Stimulated activated CD8-positive, alpha-beta memory T cell treated with anti-CD3 and anti-CD28 coated beads, Interleukin-7, amount 100 ng/mL, for 1 hour (primary cell): ENCODE measurements around the gene SIK1.
"Not testable (repeated sequence)": the region's sequence is repeated elsewhere in the genome, so short reads cannot be mapped to it uniquely, and the experiment has no call there.

Experiments used
- DNase-seq, 2 donors: peaks; one replicate each; pipeline ENCODE4 v3.0.0-alpha.2; 2020; ENCODE audit warnings: low read depth in 2 of 2

Gene SIK1

GRCh38 chr21:43396788-43397438 lies 30.0 kb downstream of the SIK1 start:
- not testable (repeated sequence) for DNase-seq

GRCh38 chr21:43383351-43383750 lies 43.6 kb downstream of the SIK1 start:
- DNase-seq = not testable (repeated sequence)

GRCh38 chr21:43382902-43383301 lies 44.0 kb downstream of the SIK1 start:
- not testable (repeated sequence) for DNase-seq

- DNase-seq = not testable (repeated sequence)
Measured at GRCh38 chr21:43380852-43381533, 45.9 kb downstream of the SIK1 start.

GRCh38 chr21:43380337-43380736 lies 46.6 kb downstream of the SIK1 start:
- not testable (repeated sequence) for DNase-seq

GRCh38 chr21:43379626-43380122 lies 47.3 kb downstream of the SIK1 start:
- DNase-seq = not testable (repeated sequence)

- DNase-seq = no peak
Measured at GRCh38 chr21:43376478-43376882, 50.5 kb downstream of the SIK1 start.

- no peak for DNase-seq
Measured at GRCh38 chr21:43375837-43376477, 51.0 kb downstream of the SIK1 start.

- DNase-seq = no peak
Measured at GRCh38 chr21:43375006-43375836, 51.7 kb downstream of the SIK1 start.

GRCh38 chr21:43374228-43374885 lies 52.6 kb downstream of the SIK1 start:
- DNase-seq = no peak

GRCh38 chr21:43373362-43374227 lies 53.3 kb downstream of the SIK1 start:
- DNase-seq = no peak

GRCh38 chr21:43372663-43373361 lies 54.1 kb downstream of the SIK1 start:
- DNase-seq = no peak

GRCh38 chr21:43371786-43372185 lies 55.1 kb downstream of the SIK1 start:
- no peak for DNase-seq

- DNase-seq = no peak
Measured at GRCh38 chr21:43370888-43371570, 55.9 kb downstream of the SIK1 start.

GRCh38 chr21:43370091-43370658 lies 56.8 kb downstream of the SIK1 start:
- no peak for DNase-seq

- no peak for DNase-seq
Measured at GRCh38 chr21:43369596-43370090, 57.3 kb downstream of the SIK1 start.

GRCh38 chr21:43369124-43369523 lies 57.8 kb downstream of the SIK1 start:
- DNase-seq = no peak

- no peak for DNase-seq
Measured at GRCh38 chr21:43368685-43369084, 58.2 kb downstream of the SIK1 start.

GRCh38 chr21:43367859-43368258 lies 59.1 kb downstream of the SIK1 start:
- DNase-seq = no peak
